CD1c-positive myeloid dendritic cell (primary cell): Measurements from ENCODE around the gene AP2A2.
"Not testable (repeated sequence)": the region's sequence is repeated elsewhere in the genome, so short reads cannot be mapped to it uniquely, and the experiment has no call there.

ENCODE experiments used
- DNase-seq: peaks from one replicate; pipeline ENCODE4 v3.0.0-alpha.2; 2016; ENCODE audit errors: extremely low spot score

AP2A2 gene

GRCh38 chr11:975376-975775, 49.7 kb downstream of the AP2A2 start:
- not testable (repeated sequence) for DNase-seq

DNA sequence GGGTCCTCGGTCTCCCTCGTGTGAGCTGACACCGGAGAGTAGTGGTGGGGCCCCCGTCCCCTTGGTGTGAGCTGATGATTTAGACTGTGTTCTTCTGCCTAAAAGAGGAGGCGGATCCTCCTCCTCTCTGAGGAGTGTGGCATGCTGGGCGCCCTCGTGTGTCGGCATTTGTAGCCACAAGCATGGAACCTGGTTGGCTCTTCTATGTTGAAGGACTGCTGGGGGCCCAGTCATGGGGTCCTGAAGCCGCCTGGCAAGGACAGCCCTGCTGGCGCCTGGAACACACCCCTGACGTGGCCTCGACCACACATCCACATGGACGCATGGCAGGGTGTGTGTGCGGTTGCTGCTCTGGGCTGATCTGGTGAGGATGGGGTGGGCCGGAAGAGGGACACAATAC, 50.2 kb downstream of the AP2A2 start:
- DNase-seq, result no peak

DNA sequence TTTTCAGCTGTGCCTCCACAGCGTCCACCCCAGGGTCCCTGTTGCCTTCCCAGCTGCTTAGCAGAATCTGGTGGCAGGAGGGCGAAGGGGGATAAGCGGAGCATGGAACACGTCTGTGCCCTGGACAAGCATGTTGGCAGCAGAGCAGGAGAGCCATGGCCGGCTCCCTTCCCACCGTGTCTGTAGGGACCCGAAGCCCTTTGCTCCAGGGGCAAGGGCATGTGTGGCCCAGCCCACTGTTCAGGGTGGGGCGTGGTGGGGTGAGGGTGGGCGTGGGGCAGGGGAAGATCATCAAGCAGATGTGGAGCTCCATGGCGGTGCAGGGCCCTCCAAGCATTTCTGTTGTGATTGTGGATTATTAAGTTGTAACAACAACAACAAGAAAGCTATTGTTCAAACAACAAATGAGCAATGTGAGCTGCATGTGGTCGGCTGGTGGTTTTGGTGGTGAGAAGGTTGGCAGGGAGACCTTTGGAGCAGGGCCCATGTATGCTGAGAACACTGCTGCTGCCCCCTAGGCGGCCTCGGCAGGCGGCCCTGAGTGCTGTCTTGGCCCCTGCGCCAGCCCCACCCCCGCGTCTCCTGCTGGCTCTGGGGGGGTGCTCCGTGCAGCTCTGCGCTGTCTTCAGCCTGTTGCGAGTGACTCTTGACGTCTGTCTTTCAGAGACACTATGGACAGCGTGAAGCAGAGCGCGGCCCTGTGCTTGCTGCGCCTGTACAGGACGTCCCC, 50.9 kb downstream of the AP2A2 start:
- DNase-seq, result no peak

GRCh38 chr11:977830-978720, 52.4 kb downstream of the AP2A2 start:
- no peak for DNase-seq

- no peak for DNase-seq
Observed at GRCh38 chr11:978781-979180, 53.1 kb downstream of the AP2A2 start.

DNA sequence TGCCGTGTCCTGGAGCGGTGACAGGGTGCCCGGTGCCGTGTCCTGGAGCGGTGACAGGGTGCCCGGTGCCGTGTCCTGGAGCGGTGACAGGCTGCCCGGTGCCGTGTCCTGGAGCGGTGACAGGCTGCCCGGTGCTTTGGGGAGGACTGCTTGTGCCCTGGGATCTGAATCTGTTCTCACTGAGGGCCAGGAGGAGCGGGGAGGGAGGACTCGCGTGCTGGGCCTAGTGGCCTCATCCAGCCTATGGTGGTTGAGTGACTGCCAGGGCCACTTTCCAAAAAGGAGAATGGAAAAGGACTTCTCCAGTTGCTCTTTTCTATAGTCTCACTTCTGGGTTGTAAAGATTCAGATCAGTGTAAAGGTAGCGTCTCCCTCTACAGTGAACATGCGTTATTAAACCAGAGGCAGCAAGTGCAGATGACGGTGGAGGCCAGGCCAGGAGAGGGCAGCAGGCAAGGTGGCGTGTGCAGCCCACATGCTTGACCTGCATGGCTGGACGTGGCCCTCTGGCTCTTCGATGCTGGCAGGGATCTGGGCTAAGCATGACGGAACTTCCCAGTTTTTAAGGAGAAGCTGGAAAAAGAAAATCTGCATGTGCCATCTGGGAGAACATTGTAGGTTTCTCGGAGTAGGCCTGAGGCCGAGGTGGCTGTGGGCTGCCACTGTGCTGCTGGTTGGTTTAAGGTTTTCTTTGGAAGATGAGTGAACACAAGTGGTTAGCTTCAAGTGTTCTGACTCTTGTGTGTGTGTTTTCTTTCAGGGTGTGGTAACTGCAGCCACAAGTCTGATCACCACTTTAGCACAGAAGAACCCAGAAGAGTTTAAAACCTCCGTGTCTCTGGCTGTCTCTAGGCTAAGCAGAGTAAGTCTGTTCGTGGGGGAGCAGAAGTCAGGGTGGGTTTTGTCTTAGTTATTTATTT, 55.0 kb downstream of the AP2A2 start:
- no peak for DNase-seq

DNA sequence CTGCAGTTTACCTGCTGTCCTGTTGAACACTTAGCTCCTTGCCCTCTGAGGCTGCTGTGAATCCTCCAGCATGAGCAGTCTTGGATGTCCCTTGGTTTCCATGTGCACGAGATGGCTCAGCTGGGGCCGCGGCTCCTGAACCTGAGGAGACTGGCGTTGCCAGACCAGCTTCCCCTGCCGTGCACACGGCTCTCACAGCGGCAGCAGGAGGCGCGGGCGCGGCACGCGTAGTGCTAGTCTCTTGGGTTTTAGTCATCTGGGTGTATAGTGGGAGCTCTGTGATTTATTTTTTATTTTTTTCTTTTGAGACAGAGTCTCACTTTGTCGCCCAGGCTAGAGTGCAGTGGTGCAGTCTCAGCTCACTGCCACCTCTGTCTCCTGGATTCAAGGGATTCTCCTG, 56.1 kb downstream of the AP2A2 start:
- DNase-seq, result no peak

- no peak for DNase-seq
Observed at GRCh38 chr11:984546-984945, 58.9 kb downstream of the AP2A2 start.

GRCh38 chr11:985406-985805, 59.7 kb downstream of the AP2A2 start:
- no peak for DNase-seq

- no peak for DNase-seq
Observed at GRCh38 chr11:985848-986247, 60.2 kb downstream of the AP2A2 start.

DNA sequence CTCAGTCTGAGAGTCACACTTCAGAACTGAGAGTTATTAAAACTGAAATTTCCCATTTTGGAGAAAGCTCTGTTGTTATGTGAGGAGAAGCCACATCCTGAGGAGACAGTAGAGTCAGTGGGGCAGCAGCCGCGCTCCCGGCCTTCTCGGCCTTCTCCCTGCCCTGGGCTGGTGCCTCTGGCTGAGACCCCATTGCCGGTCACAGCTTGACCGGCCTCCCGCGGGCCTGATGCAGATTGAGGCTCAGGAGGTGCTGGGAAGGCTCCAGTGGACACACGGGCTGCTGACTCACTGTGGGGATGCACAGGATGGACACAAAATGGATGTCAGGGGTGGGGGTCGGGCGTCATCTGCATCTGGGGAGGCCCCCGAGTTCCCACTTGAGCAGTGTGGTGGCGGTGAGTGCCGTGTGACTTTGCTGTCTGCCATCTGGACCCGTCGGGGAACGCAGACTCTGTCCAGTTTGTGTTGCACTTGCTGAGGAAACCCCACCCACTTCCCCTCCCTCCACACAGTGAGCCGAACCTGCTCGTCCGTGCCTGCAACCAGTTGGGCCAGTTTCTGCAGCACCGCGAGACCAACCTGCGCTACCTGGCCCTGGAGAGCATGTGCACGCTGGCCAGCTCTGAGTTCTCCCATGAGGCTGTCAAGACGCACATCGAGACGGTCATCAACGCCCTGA, 60.7 kb downstream of the AP2A2 start:
- DNase-seq, result no peak

DNA sequence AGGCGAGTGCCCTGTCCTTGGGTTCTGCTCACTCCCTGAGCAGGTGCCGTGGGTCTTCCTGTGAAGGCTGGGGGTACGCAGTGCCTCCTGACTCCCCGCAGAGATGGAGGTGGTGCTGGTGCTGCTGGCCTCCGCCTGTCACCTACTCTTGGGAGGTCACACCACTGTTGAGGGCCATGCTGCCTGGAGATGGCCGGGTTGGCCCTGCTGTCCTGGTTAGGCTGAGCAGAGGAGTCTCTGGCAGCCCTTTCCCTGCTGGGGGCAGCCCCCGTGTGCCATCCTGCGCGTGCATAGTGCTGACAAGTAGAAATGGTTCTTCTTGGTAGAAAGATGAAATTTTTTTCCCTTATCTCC, 61.3 kb downstream of the AP2A2 start:
- no peak for DNase-seq

- DNase-seq, result no peak
Observed at GRCh38 chr11:987671-988070, 62.0 kb downstream of the AP2A2 start.

DNA sequence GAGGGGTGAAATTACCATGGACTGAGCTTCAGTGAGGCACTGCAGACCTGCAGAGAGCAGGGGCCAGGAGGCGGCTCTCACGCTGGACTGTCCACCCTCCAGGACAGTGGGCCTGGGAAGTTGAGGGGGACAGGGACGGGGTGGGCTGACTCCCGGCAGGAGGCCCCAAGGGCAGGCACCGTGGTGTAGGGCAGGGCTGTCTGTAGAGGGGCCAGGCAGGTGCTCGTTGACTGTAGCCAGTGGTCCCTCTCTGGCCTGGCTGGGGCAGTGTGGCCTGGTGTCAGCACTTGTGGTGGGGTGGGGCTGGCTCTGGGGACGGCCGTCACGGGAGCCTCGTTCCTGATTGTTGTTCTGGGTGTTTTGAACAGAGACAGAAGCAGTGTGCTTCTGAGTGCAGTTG, 64.4 kb downstream of the AP2A2 start:
- no peak for DNase-seq

GRCh38 chr11:991034-991433, 65.4 kb downstream of the AP2A2 start:
- DNase-seq, result no peak

DNA sequence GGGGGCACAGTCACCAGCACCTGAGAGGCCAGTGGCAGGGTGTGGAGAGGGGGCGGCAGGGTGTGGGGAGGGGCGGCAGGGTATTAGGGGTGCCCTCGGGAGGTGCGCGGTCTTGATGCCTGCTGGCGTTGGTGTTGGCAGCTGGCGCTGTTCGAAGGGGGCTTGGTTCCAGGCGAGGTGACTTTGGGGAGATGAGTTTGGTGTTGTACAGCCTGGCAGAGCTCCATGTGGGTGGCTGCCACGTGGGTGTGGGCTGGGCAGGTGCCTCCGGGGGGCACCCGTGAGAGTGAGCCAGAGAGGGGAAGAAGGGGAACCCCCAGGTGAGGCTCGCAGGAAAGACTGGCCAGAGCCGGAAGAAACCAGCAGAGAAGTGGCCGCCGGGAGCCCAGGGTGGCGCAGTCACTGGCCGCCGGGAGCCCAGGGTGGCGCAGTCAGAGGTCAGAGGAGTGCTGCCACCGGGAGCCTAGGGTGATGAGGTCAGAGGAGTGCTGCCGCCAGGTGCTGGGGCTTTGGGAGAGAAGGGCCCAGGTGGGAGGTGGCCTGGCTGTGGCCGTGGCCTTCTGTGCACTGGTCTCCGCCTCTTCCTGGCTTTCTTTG, 66.1 kb downstream of the AP2A2 start:
- no peak for DNase-seq

GRCh38 chr11:992577-992976, 66.9 kb downstream of the AP2A2 start:
- no peak for DNase-seq

GRCh38 chr11:993632-994167, 68.0 kb downstream of the AP2A2 start:
- DNase-seq, result no peak

DNA sequence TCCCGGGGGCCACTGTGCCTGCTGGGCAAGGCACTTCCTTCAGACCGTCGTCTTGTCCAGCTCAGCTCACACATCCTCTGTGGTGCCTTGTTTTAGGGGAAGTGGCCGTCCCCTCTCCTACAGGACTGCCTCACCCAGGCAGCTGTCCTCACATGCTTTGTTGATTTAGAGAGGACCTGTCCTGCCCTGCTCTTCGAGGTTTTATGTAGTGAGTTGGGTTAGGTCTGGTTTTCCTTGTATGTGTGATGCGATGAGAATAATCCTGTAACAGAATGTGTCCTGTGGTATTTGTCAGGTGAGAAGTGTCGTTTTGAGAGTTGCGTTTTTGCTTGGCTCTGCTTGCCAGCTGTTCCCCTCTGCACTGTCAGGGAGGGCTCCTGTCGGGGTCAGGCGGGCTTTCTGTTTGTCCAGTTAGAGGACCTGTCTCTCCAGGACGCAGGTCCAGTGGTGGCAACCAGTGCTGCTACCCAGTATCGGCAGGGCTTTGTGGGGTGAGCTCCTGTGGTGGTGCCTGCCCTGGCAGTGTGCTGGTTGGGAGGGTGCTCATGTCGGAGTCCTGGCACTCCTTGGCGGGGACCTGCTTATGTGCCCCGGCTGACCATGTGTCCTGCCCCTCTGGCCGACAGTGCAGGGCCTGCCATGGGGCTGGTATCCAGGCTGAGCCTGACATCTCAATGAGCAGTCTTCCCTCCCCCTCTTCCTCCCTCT, 69.5 kb downstream of the AP2A2 start:
- DNase-seq, result peak; percentile 15

GRCh38 chr11:995752-996420, 70.2 kb downstream of the AP2A2 start:
- DNase-seq, result no peak
